Esophagus muscularis mucosa (tissue), 4 donors: Measurements from ENCODE around the gene TRMT1L. TPM values are rescaled to one million over a fixed set of nuclear protein-coding genes. Genes with fewer than 3 reads are reported as not detected.

ENCODE experiments used
- DNase-seq: peaks from one replicate; pipeline ENCODE4 v3.0.0-alpha.2; 2017; ENCODE audit errors: extremely low spot score
- H3K27ac ChIP-seq, 4 donors: fragments of 200-600 bp; sonication (generic); replicated peaks in 1 of 4; 1 replicate in 3 of 4; 2 replicates in 1 of 4; pipeline ENCODE4 v1.5.1; 2016 to 2019; ENCODE audit warnings: mild to moderate bottlenecking in 1 of 4
- H3K27me3 ChIP-seq, 4 donors: fragments of 200-600 bp; sonication (generic); one replicate each; pipeline versions ENCODE4 v1.5.1 to v1.6.0; 2016 to 2019
- H3K36me3 ChIP-seq, 4 donors: fragments of 200-600 bp; sonication (generic); one replicate each; pipeline ENCODE4 v1.5.1; 2016 to 2019
- H3K4me1 ChIP-seq, 4 donors: fragments of 200-600 bp; sonication (generic); one replicate each; pipeline ENCODE4 v1.5.1; 2016 to 2019
- H3K4me3 ChIP-seq, 4 donors: fragments of 200-600 bp; sonication (generic); 1 replicate in 2 of 4; 2 replicates in 2 of 4; pipeline ENCODE4 v1.5.1; 2016 to 2019; ENCODE audit warnings: mild to moderate bottlenecking in 4 of 4, moderate library complexity in 1 of 4
- H3K9me3 ChIP-seq, 4 donors: fragments of 200-600 bp; sonication (generic); 1 replicate in 3 of 4; 2 replicates in 1 of 4; pipeline ENCODE4 v1.5.1; 2016 to 2019
- CTCF ChIP-seq, 3 experiments: fragments of 200-600 bp in 2 of 3; fragments of 450-650 bp in 1 of 3; sonication (generic) in 2 of 3; IDR thresholded peaks; one replicate each; pipeline ENCODE4 v1.5.1; 2017 to 2019; ENCODE audit warnings: antibody characterized with exemption in 3 of 3, mild to moderate bottlenecking in 2 of 3, moderate library complexity in 1 of 3
- EP300 ChIP-seq: sonication (generic); formaldehyde crosslinking; IDR thresholded peaks from one replicate; pipeline ENCODE4 v1.6.1; 2017; ENCODE audit warnings: antibody characterized with exemption
- POLR2A ChIP-seq: fragments of 450-650 bp; IDR thresholded peaks from one replicate; pipeline ENCODE4 v1.6.1; 2017; ENCODE audit warnings: antibody characterized with exemption, moderate library complexity, mild to moderate bottlenecking, low read depth
- POLR2AphosphoS5 ChIP-seq, 2 donors: sonication (generic); formaldehyde crosslinking; IDR thresholded peaks; one replicate each; pipeline ENCODE4 v1.6.1; 2017; ENCODE audit warnings: antibody characterized with exemption in 2 of 2
- WGBS: methylation state at CpG from one replicate; pipeline ENCODE4 v1.1.5; 2018; 5-methylcytosine and 5-hydroxymethylcytosine counted together
- intact Hi-C: fragments of 100-400 bp; cut with DNase I; formaldehyde crosslinking; loops from one replicate; pipeline ENCODE4 v1.15.1; 2023
- total RNA-seq, 4 donors: library from RNA; depleted of rRNA; stranded (reverse); fragments of >200 nt; gene quantifications; one replicate each; pipeline versions ENCODE4 v1.1.0 to v1.2.1, GENCODE V29; 2016

The TRMT1L gene
- total RNA-seq, 4 donors from 2014 or later, result 11.9 to 16.6 (median 15.3) TPM

GRCh38 chr1:185157599-185158412 is 1.1 kb upstream of the TRMT1L start:
- Histone ChIP-seq H3K4me1 (peaks cover 26 to 48% (median 36%) of the 10 kb centered on the region in 4 donors), H3K4me3 (peak overlapping the region; percentile 84 to 96 (median 88)), H3K36me3 (peaks cover under 1 to 18% (median 10%) of the 10 kb centered on the region in 4 donors), H3K27me3 (no peaks in the 10 kb centered on the region), H3K9me3 (no peaks in the 10 kb centered on the region), H3K27ac (peak overlapping the region; percentile 97 to 99 (median 98))
- intact Hi-C loops, result loop anchor here (10.0 kb wide), 1 partner anchor 157 kb away; the partner anchor contains the start of gene IVNS1ABP
- TF ChIP-seq CTCF (IDR thresholded peaks at IDR 0.05) (no peak), POLR2AphosphoS5 (IDR thresholded peaks at IDR 0.05) (no peak), POLR2A (no peak), EP300 (no peak)
- DNase-seq, result no peak
- 1% methylated on average over 20 of the region's 20 CpGs for WGBS

- no peaks in the 10 kb centered on the region for H3K9me3 ChIP-seq
- H3K27ac ChIP-seq, result peak overlapping the region; percentile 97 to 99 (median 98)
- DNase-seq, result no peak
- intact Hi-C loops, result loop anchor here (10.0 kb wide), 1 partner anchor 158 kb away; the partner anchor contains the start of gene IVNS1ABP
- H3K36me3 ChIP-seq, result peaks cover 0 to 4% (median 2%) of the 10 kb centered on the region in 4 donors
- H3K27me3 ChIP-seq, result no peaks in the 10 kb centered on the region
- peaks cover 26 to 50% (median 39%) of the 10 kb centered on the region in 4 donors for H3K4me1 ChIP-seq
- TF ChIP-seq CTCF (IDR thresholded peaks at IDR 0.05) (no peak), POLR2A (no peak), POLR2AphosphoS5 (IDR thresholded peaks at IDR 0.05) (no peak), EP300 (no peak)
- H3K4me3 ChIP-seq, result peak overlapping the region; percentile 84 to 96 (median 88)
- WGBS, result 0% methylated on average over 17 of the region's 30 CpGs
Measured at GRCh38 chr1:185156288-185156853, 382 bp downstream of the TRMT1L start.

- Histone ChIP-seq H3K36me3 (peaks cover 0 to 1% (median under 1%) of the 10 kb centered on the region in 4 donors), H3K27me3 (no peaks in the 10 kb centered on the region), H3K9me3 (no peaks in the 10 kb centered on the region), H3K27ac (peak overlapping the region; percentile 97 to 99 (median 98)), H3K4me3 (peak overlapping the region; percentile 84 to 96 (median 88)), H3K4me1 (peaks cover 26 to 50% (median 39%) of the 10 kb centered on the region in 4 donors)
- TF ChIP-seq EP300 (no peak), POLR2A (no peak), CTCF (IDR thresholded peaks at IDR 0.05) (no peak), POLR2AphosphoS5 (IDR thresholded peaks at IDR 0.05) (no peak)
- 11% methylated on average over 11 of the region's 11 CpGs for WGBS
- intact Hi-C loops, result loop anchor here (10.0 kb wide), 1 partner anchor 159 kb away; the partner anchor contains the start of gene IVNS1ABP
- no peak for DNase-seq
Measured at GRCh38 chr1:185155600-185156287, 1.0 kb downstream of the TRMT1L start.

- peaks cover 26 to 50% (median 39%) of the 10 kb centered on the region in 4 donors for H3K4me1 ChIP-seq
- H3K9me3 ChIP-seq, result no peaks in the 10 kb centered on the region
- WGBS, result 36% methylated on average over 2 of the region's 2 CpGs
- peaks cover 0 to 8% (median 8%) of the 10 kb centered on the region in 4 donors for H3K36me3 ChIP-seq
- H3K27ac ChIP-seq, result peak overlapping the region; percentile 97 to 99 (median 98)
- DNase-seq, result no peak
- TF ChIP-seq EP300, result no peak
- TF ChIP-seq CTCF (IDR thresholded peaks at IDR 0.05), result no peak
- no peak for TF ChIP-seq POLR2A
- no peak for TF ChIP-seq POLR2AphosphoS5 (IDR thresholded peaks at IDR 0.05)
- peak overlapping the region; percentile 84 to 96 (median 88) for H3K4me3 ChIP-seq
- H3K27me3 ChIP-seq, result no peaks in the 10 kb centered on the region
- intact Hi-C loops, result loop anchor here (10.0 kb wide), 1 partner anchor 160 kb away; the partner anchor contains the start of gene IVNS1ABP
Measured at GRCh38 chr1:185154912-185155513, 1.7 kb downstream of the TRMT1L start.
